Measurements from ENCODE around the gene NUFIP1.
"Not testable (repeated sequence)": the region's sequence is repeated elsewhere in the genome, so short reads cannot be mapped to it uniquely, and the experiment has no call there.

Gene NUFIP1

DNA sequence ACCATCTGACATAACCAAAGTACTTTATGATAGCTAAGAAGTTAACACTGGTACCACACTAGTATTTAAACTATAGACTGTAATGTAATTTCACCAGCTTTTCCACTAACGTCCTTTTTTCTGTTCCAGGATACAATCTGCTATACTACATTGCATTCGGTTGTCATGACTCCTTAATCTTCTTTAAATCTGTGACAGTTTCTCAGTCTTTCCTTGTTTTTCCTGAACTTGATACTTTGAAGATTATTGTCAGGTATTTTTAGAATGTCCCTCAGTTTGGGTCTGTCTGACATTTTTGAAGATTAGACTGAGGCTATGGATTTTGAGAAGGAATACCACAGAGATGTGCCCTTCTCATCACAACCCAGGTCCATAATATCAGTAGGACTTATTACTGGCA, 36.6 kb downstream of the NUFIP1 start:
- DNase-seq (ENCODE audit: low spot score), result no peak
- TF ChIP-seq, protein P1, sequence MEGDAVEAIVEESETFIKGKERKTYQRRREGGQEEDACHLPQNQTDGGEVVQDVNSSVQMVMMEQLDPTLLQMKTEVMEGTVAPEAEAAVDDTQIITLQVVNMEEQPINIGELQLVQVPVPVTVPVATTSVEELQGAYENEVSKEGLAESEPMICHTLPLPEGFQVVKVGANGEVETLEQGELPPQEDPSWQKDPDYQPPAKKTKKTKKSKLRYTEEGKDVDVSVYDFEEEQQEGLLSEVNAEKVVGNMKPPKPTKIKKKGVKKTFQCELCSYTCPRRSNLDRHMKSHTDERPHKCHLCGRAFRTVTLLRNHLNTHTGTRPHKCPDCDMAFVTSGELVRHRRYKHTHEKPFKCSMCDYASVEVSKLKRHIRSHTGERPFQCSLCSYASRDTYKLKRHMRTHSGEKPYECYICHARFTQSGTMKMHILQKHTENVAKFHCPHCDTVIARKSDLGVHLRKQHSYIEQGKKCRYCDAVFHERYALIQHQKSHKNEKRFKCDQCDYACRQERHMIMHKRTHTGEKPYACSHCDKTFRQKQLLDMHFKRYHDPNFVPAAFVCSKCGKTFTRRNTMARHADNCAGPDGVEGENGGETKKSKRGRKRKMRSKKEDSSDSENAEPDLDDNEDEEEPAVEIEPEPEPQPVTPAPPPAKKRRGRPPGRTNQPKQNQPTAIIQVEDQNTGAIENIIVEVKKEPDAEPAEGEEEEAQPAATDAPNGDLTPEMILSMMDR (IDR thresholded peaks at IDR 0.05), result no peak
- no peak overlapping the region for H3K27ac ChIP-seq
- no peak overlapping the region for H3K4me3 ChIP-seq

- no peak for DNase-seq (ENCODE audit: low spot score)
- TF ChIP-seq, protein P1 (IDR thresholded peaks at IDR 0.05), result no peak
- no peak overlapping the region for H3K27ac ChIP-seq
- no peak overlapping the region for H3K4me3 ChIP-seq
These were observed 38.1 kb downstream of the NUFIP1 start for GRCh38 chr13:44951184-44951583.

DNA sequence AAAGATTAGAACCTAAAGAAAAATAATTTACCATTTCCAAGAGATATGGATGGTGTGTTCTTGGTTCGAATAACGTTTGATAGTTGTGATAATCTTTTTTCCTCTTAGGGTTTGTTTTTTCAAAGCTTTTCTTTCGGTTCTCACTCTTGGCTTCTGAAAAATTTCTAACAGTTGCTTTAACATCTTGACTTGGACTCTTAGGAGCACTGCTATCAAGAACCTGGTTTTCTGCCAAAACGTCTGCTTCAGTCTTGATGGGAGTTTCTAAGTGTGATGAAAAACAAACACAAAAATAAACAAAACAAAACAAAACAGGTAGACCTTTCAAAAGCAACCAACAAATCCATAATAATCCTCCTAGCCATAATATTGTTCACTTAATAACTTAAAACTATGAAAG, 45.9 kb downstream of the NUFIP1 start:
- not testable (repeated sequence) for H3K27ac ChIP-seq; H3K4me3 ChIP-seq; DNase-seq (ENCODE audit: low spot score)

DNA sequence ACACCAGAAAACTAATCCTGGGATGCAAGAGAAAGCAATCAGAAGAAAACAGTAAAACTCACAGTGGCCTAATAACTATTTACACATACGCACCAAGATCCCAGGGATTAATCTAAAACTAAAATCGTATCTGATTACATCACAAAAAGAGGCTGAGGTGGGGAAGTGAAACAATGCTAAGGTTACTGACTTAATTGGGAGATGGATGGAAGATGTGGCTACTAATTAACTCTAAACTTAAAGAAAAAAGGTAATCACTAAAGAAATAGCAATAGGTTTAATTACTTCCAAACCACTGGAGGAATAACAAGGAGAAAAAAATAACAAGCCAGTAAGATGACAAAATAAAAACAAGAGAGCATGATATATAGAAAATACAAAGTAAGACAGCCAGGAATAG, 50.4 kb downstream of the NUFIP1 start:
- DNase-seq (ENCODE audit: low spot score), result no peak
- TF ChIP-seq, protein P1 (IDR thresholded peaks at IDR 0.05), result no peak
- H3K4me3 ChIP-seq, result no peak overlapping the region
- H3K27ac ChIP-seq, result no peak overlapping the region

- H3K27ac ChIP-seq, result no peak overlapping the region
- H3K4me3 ChIP-seq, result no peak overlapping the region
- no peak for DNase-seq (ENCODE audit: low spot score)
- TF ChIP-seq, protein P1 (IDR thresholded peaks at IDR 0.05), result no peak
These were observed 53.0 kb downstream of the NUFIP1 start for GRCh38 chr13:44936246-44936645.

DNA sequence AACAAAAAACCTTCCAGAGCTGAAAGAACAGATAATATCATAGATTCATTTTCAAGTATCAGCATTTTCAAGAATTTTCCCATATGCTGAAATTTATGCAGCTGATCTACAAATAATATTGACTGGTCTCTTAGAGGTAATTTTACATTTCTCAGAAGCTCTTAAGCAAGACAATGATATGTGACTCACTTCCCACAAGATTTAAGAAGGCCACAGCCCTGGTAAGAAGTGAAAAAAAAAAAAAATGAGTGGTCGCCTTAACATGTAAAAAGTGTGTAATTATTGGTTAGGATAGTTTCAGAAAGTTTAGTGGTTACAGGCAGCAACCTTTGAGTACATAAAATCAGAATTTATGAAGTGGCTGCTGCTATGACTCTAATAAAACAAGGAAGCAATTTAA, 54.5 kb downstream of the NUFIP1 start:
- DNase-seq (ENCODE audit: low spot score), result no peak
- no peak overlapping the region for H3K4me3 ChIP-seq
- TF ChIP-seq, protein P1 (IDR thresholded peaks at IDR 0.05), result no peak
- no peak overlapping the region for H3K27ac ChIP-seq

GRCh38 chr13:44932850-44933251, 56.4 kb downstream of the NUFIP1 start:
- peak overlapping the region; percentile 76 to 79 for H3K27ac ChIP-seq
- TF ChIP-seq, protein P1 (IDR thresholded peaks at IDR 0.05), result no peak
- no peak for DNase-seq (ENCODE audit: low spot score)
- no peak overlapping the region for H3K4me3 ChIP-seq
